ENCODE measurements around the gene TNNT2.

TNNT2 gene

GRCh38 chr1:201357636-201358348 is 19.7 kb downstream of the TNNT2 start:
- no peak for DNase-seq

GRCh38 chr1:201357211-201357610 is 20.3 kb downstream of the TNNT2 start:
- no peak for DNase-seq

GRCh38 chr1:201356701-201357100 is 20.8 kb downstream of the TNNT2 start:
- no peak for DNase-seq

- DNase-seq = no peak
Measured at GRCh38 chr1:201356236-201356635, 21.2 kb downstream of the TNNT2 start.

GRCh38 chr1:201355471-201355870 is 22.0 kb downstream of the TNNT2 start:
- no peak for DNase-seq

GRCh38 chr1:201354901-201355295 is 22.6 kb downstream of the TNNT2 start:
- no peak for DNase-seq

GRCh38 chr1:201354151-201354900 is 23.2 kb downstream of the TNNT2 start:
- DNase-seq = no peak

GRCh38 chr1:201353186-201353940 is 24.1 kb downstream of the TNNT2 start:
- no peak for DNase-seq

- DNase-seq = no peak
Measured at GRCh38 chr1:201351617-201352016, 25.9 kb downstream of the TNNT2 start.

GRCh38 chr1:201350884-201351283 is 26.6 kb downstream of the TNNT2 start:
- no peak for DNase-seq

- no peak for DNase-seq
Measured at GRCh38 chr1:201350361-201350725, 27.1 kb downstream of the TNNT2 start.

GRCh38 chr1:201349092-201349491 is 28.4 kb downstream of the TNNT2 start:
- DNase-seq = peak in 18 of 56 donors; percentile 7 to 64 (median 22)

- DNase-seq = peak in 3 of 56 donors; percentile 3 to 8 (median 7)
Measured at GRCh38 chr1:201348211-201348566, 29.3 kb downstream of the TNNT2 start.

GRCh38 chr1:201347498-201348210 is 29.8 kb downstream of the TNNT2 start:
- no peak for DNase-seq

- DNase-seq = no peak
Measured at GRCh38 chr1:201346987-201347386, 30.5 kb downstream of the TNNT2 start.

GRCh38 chr1:201346337-201346939 is 31.0 kb downstream of the TNNT2 start:
- DNase-seq = peak in 2 of 56 donors; percentile 5 to 9

- no peak for DNase-seq
Measured at GRCh38 chr1:201345081-201345355, 32.5 kb downstream of the TNNT2 start.

- no peak for DNase-seq
Measured at GRCh38 chr1:201344206-201345080, 33.0 kb downstream of the TNNT2 start.

GRCh38 chr1:201341377-201341776 is 36.1 kb downstream of the TNNT2 start:
- DNase-seq = no peak

- no peak for DNase-seq
Measured at GRCh38 chr1:201336711-201337450, 40.6 kb downstream of the TNNT2 start.

All from amygdala (tissue), 56 donors.